Stimulated activated CD4-positive, alpha-beta T cell treated with anti-CD3 and anti-CD28 coated beads, Interleukin-12 subunit alpha, Interleukin-12 subunit beta, amount 100 ng/mL, for 24 hours (primary cell): ENCODE measurements around the gene CD47.
A peak's percentile ranks its signal among the peaks of the same experiment; 100 is the strongest.

Source experiments
- DNase-seq, 2 experiments: peaks; one replicate each; pipeline ENCODE4 v3.0.0-alpha.2; 2020; ENCODE audit warnings: low read depth in 2 of 2

Gene CD47

GRCh38 chr3:108117241-108117775 lies 26.5 kb upstream of the CD47 start:
- DNase-seq, result no peak

GRCh38 chr3:108114423-108115065 lies 23.7 kb upstream of the CD47 start:
- DNase-seq, result no peak

- no peak for DNase-seq
Measured at GRCh38 chr3:108113975-108114374, 23.1 kb upstream of the CD47 start.

GRCh38 chr3:108110934-108111333 lies 20.1 kb upstream of the CD47 start:
- no peak for DNase-seq

GRCh38 chr3:108108416-108108815 lies 17.6 kb upstream of the CD47 start:
- DNase-seq, result no peak

GRCh38 chr3:108106449-108106848 lies 15.6 kb upstream of the CD47 start:
- no peak for DNase-seq

- DNase-seq, result no peak
Measured at GRCh38 chr3:108106031-108106430, 15.2 kb upstream of the CD47 start.

- no peak for DNase-seq
Measured at GRCh38 chr3:108103886-108104797, 13.3 kb upstream of the CD47 start.

GRCh38 chr3:108103040-108103751 lies 12.4 kb upstream of the CD47 start:
- no peak for DNase-seq

GRCh38 chr3:108102420-108103039 lies 11.7 kb upstream of the CD47 start:
- DNase-seq, result no peak

- peak in 1 of 2 experiments; percentile 20 for DNase-seq
Measured at GRCh38 chr3:108100906-108101660, 10.3 kb upstream of the CD47 start.

- no peak for DNase-seq
Measured at GRCh38 chr3:108099679-108100428, 9.0 kb upstream of the CD47 start.

GRCh38 chr3:108099244-108099643 lies 8.4 kb upstream of the CD47 start:
- no peak for DNase-seq

- no peak for DNase-seq
Measured at GRCh38 chr3:108098003-108098370, 7.2 kb upstream of the CD47 start.

GRCh38 chr3:108097322-108098002 lies 6.6 kb upstream of the CD47 start:
- no peak for DNase-seq

GRCh38 chr3:108096532-108097321 lies 5.9 kb upstream of the CD47 start:
- DNase-seq, result no peak

GRCh38 chr3:108093616-108094015 lies 2.8 kb upstream of the CD47 start:
- DNase-seq, result no peak

GRCh38 chr3:108093021-108093420 lies 2.2 kb upstream of the CD47 start:
- no peak for DNase-seq

- DNase-seq, result no peak
Measured at GRCh38 chr3:108092501-108092900, 1.7 kb upstream of the CD47 start.
